ES-I3 (cell line): Measurements from ENCODE around the gene PCID2.

Experiments
- H3K36me3 ChIP-seq: 2 replicates; pipeline ENCODE4 v1.6.1; 2013; ENCODE audit warnings: mild to moderate bottlenecking, low read length, control low read depth, moderate library complexity; ENCODE audit not compliant: insufficient read depth
- H3K4me1 ChIP-seq: 2 replicates; pipeline ENCODE4 v1.6.1; 2013; ENCODE audit warnings: mild to moderate bottlenecking, control low read depth, low read length; ENCODE audit not compliant: insufficient read depth
- H3K9ac ChIP-seq: 2 replicates; pipeline ENCODE4 v1.6.1; 2013; ENCODE audit warnings: low read depth, mild to moderate bottlenecking, low read length, moderate library complexity
- H3K9me3 ChIP-seq: 2 replicates; pipeline ENCODE4 v1.6.1; 2013; ENCODE audit warnings: mild to moderate bottlenecking, low read length, moderate library complexity; ENCODE audit not compliant: control insufficient read depth, insufficient read depth

Gene PCID2

DNA sequence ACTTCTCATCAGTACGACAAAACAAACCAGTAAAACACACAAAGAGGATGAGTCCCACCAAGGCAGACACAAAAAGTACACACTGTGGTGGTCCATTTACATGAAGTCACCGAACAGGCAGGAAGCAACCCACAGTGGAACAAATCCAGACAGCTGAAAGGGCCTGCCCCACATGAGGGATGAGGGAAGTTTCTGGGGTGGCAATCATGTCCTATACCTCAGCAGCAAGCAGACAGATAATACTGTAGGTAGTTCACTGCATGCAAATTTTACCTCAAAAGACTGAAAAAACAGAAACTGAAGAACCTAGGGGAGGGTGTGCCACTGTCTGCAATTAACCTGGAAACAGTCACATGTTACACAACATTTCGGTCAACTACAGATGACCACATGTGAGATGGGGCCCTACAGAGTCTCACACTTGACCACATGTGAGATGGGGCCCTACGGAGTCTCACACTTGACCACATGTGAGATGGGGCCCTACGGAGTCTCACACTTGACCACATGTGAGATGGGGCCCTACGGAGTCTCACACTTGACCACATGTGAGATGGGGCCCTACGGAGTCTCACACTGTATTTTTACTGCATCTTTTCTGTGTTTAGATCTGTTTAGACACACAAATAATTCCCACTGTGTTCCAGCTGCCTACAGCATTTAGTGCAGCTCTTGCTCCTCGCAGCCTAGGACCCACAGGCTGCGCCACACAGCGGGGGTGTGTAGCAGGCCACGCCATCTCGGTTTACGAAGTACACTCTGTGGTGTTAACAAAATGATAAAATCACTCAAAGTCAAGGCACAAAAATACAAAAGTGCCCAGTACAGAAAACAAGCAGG is 22.2 kb downstream of the PCID2 start:
- H3K9me3 ChIP-seq = no peaks in the 10 kb centered on the region
- H3K36me3 ChIP-seq = peaks cover 22% of the 10 kb centered on the region; the same call in 1 of the 2 replicates
- no peaks in the 10 kb centered on the region for H3K4me1 ChIP-seq
- no peak overlapping the region for H3K9ac ChIP-seq

DNA sequence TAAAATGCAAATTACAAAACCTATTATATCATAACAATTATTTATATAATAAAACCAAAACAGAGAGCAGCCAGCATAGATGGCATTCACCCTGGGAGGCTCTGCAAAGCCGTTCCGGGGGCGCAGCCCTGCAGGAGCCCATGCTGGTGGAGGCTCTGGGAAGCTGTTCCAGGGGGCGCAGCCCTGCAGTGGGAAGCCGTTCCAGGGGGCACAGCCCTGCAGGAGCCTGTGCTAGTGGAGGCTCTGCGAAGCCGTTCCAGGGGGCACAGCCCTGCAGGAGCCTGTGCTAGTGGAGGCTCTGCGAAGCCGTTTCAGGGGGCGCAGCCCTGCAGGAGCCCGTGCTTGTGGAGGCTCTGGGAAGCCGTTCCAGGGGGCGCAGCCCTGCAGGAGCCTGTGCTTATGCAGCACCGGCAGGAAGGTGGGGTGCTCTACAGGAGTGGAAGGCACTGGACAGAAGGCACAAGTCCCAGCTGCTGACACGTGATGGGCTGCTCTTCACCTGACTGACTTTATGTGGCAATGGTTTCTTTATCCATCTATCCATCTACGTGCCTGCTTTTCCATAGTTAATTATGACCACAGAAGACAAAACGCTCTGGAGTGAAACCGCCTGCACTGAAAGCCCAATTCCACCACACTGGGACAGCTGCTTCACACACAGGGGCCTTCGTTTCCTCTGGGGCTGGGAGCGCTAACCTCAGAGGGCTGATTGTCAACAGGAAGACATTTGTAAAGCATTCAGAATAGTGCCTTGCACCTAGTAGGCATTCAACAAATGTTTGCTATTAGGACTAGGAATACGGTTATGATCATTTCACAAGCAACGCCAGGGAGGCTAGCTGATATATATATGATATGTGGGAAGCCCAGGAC is 23.7 kb downstream of the PCID2 start:
- peaks cover 29% of the 10 kb centered on the region for H3K36me3 ChIP-seq
- peaks cover 3% of the 10 kb centered on the region; the same call in 1 of the 2 replicates for H3K4me1 ChIP-seq
- H3K9ac ChIP-seq = no peak overlapping the region
- no peaks in the 10 kb centered on the region for H3K9me3 ChIP-seq

DNA sequence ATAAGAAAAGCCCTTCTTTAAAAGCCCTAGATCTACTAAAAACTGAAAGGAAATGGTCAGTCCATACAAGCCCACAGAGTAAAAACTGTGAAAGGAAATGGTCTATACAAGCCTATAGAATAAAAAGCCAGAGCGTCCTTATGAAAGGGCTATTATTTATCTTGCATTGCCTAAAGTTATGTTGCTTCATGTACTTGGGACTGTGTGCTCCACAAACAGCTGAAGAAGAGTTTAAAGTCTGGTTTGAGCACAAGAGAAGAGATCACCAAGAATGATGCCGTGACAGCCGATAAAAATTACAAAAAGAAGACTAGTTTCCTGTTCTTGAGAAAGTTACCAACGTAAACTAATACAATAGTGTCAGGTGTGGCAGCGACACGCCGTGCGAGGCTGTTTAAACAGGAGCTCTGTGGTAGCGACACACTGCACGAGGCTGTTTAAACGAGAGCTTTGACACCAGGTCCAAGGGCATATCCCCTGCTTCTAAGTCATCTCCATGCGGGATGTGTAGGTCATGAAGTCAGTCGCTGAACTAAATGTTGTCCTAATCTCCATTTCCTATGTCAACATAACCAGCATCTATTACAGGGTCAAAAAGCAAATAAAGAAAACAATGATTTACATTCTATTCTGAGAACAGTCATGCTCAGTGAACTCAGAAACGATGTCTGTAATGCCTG is 24.9 kb downstream of the PCID2 start:
- peaks cover 11% of the 10 kb centered on the region; the same call in 1 of the 2 replicates for H3K4me1 ChIP-seq
- H3K9ac ChIP-seq = no peak overlapping the region
- H3K9me3 ChIP-seq = no peaks in the 10 kb centered on the region
- peaks cover 29% of the 10 kb centered on the region for H3K36me3 ChIP-seq

DNA sequence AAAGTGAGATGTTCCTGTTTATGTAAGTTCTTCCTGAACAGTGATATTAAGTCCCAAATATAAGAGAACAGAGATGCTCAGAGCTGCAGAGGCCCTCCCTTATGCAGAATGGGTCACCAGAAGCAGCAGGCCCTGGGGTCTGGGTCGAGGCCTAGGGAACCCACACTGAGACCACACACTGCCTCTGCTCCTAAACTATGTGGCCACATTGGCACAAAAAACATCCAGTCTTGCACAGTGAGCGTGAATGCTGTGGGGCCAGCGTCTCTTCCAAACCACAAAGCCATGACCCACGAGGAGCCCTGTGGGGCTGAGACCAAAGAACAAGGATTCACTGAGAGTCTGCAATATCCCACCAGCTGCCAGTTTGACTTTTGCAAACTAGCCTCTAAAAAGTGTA is 26.4 kb downstream of the PCID2 start:
- H3K36me3 ChIP-seq = peaks cover 31% of the 10 kb centered on the region
- no peaks in the 10 kb centered on the region for H3K9me3 ChIP-seq
- peaks cover 14% of the 10 kb centered on the region for H3K4me1 ChIP-seq
- H3K9ac ChIP-seq = no peak overlapping the region

DNA sequence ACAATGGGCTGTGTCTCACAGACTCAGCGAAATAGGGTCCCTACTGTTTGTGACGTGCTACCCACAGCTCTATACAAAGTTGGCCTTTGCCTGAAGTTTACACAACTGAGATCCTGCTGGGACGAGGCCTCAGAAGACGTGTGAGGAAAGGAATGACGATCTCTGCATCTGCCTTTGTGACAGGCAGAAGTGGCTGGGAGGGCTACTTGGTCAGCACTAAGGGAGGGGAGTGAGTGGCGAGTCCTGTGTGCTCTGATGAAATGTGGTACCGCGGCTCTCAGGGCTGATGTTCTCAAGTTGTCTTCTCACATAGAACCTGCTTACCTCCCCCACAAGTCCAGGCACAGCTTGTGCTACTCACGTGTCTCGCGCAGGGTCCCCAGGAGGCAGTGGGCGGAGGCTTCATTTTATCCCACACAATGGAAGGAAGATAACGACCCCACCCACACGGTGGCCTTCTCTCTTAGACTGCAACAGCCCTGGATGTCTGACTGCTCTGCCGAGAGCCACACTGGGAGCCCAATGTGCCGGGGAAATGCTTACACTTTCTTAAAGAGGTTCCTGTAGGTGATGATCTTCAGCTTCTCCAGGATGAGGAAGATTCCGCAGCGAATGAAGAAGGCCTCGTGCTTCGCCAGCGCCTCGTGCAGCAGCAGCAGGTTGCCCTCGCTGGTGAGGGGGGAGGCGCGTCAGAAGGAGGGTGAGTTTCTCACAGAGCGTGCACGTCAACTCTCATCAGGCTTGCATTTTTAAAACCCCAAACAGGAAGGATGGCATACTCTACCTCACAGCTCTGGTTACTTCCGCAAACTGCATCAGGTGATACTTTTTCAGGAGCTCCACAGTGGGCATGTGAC is 28.9 kb downstream of the PCID2 start:
- Histone ChIP-seq H3K9ac (no peak overlapping the region), H3K4me1 (peaks cover 14% of the 10 kb centered on the region), H3K9me3 (no peaks in the 10 kb centered on the region), H3K36me3 (peaks cover 24% of the 10 kb centered on the region)

DNA sequence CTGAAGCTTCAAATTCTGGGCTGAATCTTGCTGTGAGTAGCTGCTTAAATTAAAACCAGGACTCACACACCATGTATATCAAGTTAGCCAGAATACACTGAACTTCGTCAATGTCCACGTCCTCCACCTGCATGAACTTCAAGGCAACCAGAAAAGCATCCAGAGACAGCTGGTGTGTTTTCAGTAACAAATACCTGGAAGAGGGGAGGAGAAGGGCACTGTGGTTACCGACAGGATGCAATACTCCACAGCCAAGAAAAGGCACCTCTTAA is 29.6 kb downstream of the PCID2 start:
- H3K9me3 ChIP-seq = no peaks in the 10 kb centered on the region
- H3K9ac ChIP-seq = no peak overlapping the region
- peaks cover 20% of the 10 kb centered on the region for H3K36me3 ChIP-seq
- peaks cover 14% of the 10 kb centered on the region for H3K4me1 ChIP-seq

DNA sequence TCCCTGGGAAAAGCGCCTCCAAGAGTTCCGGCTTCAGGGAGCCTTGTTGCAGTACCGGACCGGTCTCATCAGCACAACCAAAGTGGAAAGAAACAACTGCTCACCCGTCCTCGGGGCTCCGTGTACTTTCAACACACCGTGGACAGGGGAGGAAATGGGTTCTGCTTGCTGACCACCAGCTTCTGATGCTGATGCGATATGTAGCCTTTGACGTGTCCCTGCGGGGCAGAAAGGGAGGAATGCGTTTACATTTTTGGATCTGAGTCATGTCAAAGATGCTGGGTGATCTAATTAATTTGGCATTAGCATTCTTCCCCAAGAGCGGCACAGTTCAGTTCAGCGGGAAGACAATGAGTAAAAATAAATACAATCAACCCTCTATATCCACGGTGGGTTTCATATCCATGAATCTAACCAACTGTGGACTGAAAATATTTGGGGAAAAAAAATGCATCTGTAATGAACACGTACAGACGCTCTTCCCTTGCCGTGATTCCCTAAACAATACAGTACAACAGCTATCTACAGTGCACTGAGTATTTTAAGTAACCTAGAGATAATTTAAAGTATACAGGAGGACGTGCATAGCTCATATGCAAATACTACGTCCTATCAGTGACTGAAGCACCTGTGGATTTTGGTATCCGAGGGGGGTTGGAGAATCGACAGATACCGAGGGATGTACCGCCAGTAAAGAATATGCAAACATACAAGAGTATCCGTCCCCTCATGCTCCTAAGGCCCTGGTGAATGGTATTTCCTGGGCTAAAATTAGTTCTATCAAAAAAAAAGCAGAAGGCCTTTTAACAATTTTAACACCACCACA is 30.2 kb downstream of the PCID2 start:
- no peaks in the 10 kb centered on the region for H3K9me3 ChIP-seq
- H3K36me3 ChIP-seq = peaks cover 18% of the 10 kb centered on the region
- H3K9ac ChIP-seq = no peak overlapping the region
- H3K4me1 ChIP-seq = peaks cover 14% of the 10 kb centered on the region

DNA sequence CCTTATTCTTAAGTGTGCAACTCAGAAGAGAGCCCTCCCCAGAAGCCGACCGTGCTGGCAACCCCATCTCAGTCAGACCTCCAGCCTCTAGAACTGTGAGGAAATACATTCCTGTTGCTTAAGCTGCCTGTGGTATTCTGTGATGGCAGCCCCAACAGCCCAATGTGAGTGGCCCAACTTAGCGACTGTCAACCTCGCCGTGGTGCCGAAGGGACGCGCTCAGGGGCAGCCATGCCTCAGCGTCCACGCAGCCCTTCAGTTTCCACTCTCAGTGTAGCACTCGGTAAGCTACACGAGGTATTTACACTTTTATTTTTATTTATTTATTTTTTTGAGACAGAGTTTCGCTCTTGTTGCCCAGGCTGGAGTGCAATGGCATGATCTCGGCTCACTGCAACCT is 31.6 kb downstream of the PCID2 start:
- Histone ChIP-seq H3K9ac (no peak overlapping the region), H3K36me3 (peaks cover 16% of the 10 kb centered on the region), H3K4me1 (peaks cover 14% of the 10 kb centered on the region), H3K9me3 (no peaks in the 10 kb centered on the region)

DNA sequence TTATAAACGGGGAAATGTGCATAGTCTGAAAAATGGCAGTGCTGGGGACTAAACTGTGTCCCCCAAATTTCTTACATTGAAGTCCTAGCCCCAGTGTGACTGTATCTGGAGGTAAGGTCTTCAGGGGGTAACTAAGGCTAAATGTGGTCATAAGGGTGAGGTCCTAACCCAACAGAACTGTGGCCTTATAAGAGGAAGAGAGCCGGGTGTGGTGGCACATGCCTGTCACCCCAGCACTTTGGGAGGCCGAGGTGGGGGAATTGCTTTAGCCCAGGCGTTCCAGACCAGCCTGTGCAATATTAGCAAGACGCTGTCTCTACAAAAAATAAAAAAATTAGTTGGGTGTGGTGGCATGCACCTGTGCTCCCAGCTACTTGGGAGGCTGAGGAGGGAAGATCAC is 32.2 kb downstream of the PCID2 start:
- Histone ChIP-seq H3K4me1 (peaks cover 14% of the 10 kb centered on the region), H3K9me3 (no peaks in the 10 kb centered on the region), H3K9ac (no peak overlapping the region), H3K36me3 (peaks cover 18% of the 10 kb centered on the region)

DNA sequence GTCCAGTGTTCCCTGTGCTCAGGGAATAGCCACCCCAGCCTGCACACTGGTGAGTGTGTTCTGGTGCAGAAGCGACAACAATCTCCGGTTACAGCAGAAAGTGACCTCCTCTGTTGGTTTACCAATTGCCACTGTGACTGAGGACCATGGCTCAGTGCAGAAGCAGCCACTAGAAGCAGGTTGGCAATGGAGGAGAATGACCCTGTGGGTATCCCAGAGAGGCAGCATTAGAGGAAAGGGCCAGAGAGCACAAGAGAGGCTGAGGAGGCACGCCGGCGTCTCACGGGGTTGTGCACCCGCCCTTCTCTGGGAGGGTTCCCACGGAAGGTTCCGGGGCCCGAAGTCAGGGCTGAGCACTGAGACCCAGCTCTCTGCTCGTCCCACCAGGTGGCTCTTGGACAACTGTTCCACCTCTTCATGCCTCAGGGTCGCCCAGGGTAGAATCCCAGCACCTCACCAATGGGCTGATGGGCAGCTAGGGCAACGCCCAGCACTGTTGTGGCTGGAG is 36.0 kb downstream of the PCID2 start:
- Histone ChIP-seq H3K36me3 (peaks cover 12% of the 10 kb centered on the region), H3K4me1 (no peaks in the 10 kb centered on the region), H3K9ac (no peak overlapping the region), H3K9me3 (no peaks in the 10 kb centered on the region)

DNA sequence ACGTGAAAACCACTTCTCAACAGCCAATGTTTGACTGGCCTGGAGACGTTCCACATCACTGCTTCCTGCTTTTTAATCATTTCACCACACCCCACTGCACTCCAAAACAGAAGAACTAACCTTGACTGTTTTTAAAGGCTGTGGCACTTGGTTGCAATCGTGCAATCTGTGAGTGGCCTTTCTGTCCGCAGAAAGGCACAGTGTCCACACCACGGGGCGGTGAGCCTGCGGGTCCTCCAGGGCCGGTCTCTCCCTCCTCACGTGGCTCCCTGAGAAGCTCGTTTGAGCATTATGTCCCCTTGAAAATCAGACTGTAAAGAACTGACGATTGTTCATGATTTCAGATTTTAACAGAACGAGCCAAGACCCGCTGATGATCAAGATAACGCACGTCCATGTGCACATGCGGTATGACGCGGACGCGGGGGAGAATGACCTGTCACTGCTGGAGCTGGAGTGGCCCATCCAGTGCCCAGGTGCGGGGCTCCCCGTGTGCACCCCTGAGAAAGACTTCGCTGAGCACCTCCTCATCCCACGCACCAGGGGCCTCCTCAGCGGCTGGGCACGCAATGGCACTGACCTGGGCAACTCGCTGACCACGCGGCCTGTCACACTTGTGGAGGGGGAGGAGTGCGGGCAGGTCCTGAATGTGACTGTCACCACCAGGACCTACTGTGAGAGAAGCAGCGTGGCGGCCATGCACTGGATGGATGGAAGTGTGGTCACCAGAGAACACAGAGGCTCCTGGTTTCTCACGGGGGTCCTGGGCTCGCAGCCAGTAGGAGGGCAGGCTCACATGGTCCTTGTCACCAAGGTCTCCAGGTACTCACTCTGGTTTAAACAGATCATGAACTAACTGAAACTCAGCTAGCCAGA is 37.0 kb downstream of the PCID2 start:
- no peaks in the 10 kb centered on the region for H3K9me3 ChIP-seq
- peaks cover 12% of the 10 kb centered on the region for H3K36me3 ChIP-seq
- no peaks in the 10 kb centered on the region for H3K4me1 ChIP-seq
- no peak overlapping the region for H3K9ac ChIP-seq

DNA sequence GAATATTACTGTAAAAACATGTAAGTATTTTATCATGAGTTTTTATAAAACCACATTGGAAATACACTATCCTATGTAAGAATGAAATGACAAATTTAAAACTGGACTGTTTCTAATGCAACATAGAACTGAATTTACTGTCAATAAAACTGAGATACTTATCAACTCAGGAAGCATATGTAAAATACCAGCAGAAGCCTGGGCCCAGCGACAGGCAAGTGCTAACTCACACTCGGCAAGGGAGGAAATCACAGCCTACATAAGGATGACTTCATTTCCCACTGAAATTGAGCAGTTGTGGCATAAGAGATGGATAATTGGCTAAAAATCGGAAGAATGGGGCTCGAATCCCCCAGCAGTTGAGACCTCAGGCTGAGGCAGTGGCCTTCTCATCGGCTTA is 38.0 kb downstream of the PCID2 start:
- Histone ChIP-seq H3K9me3 (no peaks in the 10 kb centered on the region), H3K36me3 (peaks cover 8% of the 10 kb centered on the region), H3K9ac (no peak overlapping the region), H3K4me1 (no peaks in the 10 kb centered on the region)
